Bone marrow (tissue), 2 donors: ENCODE data around the gene SLC1A2.

Experiments
- DNase-seq, 2 donors: peaks; one replicate each; lab custom pipeline; 2025; lab: John Stamatoyannopoulos, UW

The SLC1A2 gene

DNA sequence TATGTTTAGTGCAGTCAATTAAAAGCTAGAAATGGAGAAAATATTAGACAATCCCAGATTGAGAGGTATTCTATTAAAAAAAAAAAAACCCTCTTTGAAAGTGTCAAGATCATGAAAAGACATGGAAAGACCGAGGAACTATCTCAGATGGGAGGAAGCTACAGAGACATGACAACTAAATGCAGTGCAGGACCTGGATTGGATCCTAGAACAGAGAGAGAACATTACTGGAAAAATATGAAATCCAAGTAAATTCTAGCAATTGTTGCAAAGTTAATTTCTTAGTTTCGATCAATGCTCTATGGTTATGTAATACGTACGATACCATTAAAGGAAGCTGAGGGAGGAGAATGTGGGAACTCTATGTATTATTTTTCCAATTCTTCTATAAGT, 43.2 kb downstream of the SLC1A2 start:
- DNase-seq = no peak

DNA sequence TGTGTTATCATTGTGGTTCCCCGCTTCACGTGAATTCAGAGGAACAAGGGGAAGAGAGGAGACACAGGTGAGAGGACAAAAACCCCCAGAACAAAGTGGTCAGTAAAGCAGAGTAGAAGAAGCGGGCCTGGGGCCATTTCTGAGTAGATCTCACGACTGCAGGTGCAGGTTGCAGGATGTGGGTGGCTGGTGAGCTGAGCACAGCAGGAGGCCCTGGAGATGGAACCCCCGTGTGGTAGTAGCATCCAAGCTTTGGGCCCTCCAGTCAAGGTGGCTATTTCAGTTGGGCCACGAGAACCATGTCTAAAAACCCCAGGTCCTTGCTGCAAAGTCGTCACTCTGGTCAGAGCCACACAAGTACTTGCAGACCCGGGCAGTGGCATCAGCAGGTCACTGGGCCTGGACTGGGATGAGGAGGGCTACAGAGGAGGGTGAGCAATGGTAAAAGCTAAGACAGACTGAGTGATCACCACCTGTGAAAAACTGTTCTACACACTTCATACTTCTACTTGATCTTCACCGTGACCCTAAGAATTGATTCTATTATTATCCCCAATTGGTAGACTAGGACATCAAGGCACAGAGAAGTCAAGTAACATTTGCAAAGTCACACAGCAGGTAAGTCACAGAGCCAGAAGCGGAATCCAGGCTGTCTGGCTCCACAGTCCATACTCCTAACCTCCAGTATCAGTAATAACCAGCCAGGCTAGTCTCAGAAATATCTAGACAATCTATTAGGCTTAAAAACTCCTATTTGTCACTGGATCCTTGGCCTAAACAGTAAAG, 43.8 kb downstream of the SLC1A2 start:
- no peak for DNase-seq

DNA sequence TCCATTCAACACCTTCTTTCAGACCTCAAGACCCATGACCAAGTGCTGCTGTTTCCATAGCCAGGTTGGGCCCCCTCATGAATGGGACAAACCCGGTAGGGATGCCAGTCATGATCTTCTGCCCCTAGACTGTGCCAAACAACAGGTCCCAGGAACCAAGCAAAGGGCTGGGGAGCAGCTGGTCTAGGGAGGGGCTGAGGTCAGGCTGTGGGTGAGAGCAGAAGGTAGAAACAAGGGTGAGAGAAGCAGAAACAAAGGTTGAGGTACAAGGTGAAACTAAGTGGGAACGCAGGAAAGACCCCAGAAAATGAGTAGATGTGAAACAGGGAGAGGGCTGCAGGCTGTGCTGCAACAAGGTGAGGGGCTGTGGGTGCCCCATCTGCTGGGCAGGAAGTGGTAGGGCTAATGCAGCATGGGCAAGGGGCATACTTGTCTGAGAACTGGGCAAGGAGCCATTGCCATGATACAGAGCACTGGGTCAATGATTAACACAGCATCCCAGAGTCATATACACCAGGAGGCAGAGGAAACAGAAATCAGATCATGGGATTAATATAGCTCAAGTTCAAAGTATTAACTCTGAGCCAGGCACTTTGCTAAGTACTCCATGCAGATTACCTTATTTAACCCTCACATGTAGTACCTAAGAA, 45.9 kb downstream of the SLC1A2 start:
- no peak for DNase-seq

DNA sequence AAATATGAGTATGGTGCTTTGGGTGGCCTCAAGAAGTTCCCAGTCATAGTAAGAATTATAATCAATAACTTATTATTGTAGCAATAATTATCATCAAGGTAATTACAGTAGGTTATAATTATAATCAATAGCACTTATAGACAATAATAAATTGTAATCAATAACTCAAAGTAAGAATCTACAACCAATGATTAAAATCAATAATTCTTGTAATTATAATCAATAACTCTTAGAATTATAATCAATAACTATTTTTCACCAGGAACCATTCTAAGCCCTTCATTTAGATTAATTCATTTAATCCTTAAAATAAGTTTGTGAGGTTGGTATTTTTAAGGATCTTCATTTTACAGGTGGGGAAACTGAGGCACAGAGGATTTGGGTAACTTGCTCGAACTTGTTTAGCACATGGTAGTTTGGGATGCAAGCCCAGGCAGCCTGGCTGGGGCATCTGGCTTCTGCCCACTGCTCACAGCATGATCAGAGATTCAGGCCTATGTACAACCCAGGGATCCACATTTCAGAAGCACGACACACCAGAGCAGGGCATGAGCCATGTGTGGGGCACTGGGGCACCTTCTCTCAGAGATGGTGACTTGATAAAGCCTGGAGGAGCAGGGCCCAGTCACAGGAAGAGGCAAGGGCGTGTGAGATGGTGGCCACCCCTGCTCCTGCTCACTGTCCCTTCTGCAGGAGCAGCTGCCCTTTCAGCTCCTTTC, 46.6 kb downstream of the SLC1A2 start:
- no peak for DNase-seq

DNA sequence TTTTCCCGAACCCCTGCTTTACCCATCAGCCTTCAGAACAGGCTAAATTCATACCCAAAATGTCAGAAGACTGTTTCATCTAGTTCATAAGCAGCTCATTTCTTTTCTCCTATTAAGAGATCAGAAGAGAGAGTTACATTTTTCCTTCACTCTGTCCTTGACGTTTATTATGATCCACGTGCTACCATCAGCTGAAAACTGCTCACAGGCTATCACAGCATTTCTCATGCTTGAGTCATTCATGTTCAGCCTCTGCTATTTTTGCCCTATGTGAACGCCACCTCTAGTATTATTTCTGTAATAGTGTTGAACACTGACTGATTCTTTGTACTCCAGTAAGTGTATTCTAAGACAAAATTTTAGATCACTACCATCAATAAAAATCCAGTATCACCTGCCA, 51.9 kb downstream of the SLC1A2 start:
- no peak for DNase-seq

DNA sequence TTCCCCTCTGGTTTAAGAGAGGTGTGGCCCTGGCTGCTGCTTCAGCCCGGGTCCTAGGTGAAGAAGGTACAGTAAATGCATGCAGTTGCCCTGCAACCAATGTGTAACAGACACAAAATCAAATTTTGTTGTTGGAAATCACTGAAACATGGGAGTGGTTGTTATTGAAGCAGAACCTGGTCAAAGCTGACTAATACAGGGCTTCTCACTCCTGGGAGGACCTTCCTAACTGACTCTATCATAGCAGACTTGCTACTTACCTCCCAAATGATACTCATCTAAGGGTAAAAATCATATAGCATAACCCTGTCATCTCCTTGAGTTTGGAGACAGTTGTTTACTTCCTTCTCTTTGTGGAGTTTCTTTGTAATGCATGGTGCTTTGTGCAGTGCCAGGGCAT, 52.6 kb downstream of the SLC1A2 start:
- no peak for DNase-seq

DNA sequence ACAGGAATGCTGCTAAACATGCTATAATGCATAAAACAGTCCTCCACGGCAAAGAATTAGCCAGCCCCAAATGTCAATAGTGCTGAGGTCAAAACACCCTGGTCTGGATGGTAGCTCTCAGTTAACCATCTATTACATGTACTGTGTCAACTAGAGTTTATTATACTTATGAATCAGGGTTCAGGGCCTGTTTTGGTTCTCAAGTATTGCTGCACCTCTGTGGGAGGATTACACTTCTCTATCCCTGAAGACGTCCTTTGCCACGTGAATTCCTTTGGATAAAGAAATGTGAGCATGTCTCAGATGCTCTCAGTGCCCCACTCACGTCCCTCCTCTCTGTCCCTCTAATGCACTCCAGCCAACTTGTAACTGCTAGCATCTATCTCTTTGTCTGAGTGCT, 53.4 kb downstream of the SLC1A2 start:
- DNase-seq = no peak

DNA sequence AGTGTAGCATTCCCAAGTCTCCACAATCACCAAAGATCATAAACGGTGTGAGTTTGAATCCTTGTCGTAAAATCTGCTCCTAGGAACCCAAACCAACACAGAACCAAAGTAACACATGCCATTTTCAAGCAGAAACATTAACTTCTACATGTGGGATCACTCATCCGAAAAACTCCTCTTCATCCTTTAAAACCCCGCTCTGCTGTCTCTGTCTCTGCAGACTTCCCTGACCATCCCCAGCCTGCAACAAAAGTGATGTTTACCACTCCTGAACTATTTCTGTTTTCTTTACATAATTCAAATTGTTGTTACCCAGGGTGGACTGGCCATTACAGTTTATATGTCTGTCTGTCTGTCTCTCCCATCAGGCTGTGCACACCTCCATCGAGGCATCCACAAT, 54.0 kb downstream of the SLC1A2 start:
- no peak for DNase-seq

DNA sequence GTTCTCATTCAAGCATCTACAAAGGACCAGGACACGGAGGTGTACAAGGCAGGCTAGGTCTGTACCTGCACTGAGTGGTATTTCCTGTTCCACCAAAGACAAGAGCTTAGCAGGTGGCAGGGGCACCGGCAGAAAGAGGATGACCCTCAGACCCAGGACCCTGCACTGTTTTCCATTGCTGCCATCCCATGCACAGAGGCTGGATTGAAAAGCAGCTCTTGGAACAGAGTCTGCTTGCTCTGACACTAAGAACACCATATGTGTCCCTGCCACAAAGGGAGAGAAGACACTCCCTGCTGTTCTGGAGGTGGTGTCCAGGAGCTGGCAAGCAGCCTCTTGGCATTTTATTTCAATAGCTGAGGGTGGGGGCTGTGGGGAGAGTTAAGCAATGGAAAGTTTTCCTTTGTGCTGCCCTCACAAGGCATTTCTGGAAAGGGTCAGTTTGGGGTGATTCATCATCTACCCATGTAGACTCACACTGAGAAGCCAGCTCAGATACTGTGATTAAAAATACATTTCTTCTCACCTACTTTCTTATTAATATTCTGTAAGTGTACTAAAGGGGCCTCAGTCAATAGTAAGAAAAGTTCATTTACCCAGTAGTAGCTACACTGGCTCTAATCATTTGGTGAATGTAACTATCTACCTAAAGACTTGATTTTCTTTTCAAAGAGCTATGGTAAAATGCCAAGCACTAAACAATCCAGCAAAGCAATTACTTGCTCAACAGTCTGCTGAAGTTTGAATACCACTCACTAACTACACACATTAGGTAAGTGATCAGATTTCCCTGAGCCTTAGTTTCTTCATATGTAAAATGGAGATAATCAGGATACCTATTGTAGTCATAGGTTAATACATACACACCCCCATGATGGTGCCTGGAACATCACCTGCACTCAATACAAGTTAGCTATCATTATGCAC, 55.2 kb downstream of the SLC1A2 start:
- DNase-seq = no peak

DNA sequence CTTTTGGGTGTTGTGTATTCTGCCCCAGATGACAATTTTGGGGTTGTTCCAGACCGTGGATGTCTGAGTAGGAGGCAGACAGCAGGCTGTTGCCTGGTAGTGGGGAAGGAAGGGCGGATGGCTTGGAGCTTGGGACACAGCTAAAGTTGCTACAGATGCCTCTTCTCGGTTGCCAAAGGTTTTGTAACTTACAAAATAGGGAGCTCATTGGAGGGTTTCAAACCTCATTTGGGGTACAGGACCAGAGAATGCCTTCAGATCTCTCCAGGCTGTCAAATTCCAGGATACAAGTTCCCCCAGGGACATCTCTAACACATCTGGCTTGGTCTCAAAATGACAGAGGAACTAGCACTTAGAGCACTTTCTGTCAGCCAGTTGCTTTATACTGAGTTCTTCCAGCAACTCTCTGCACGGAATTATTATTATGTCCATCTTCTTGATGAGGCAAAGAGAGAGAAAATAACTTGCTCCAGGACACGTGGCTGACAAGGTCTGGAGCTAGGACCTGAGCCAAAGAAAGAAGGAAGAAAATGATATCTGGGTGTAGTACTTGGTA, 56.0 kb downstream of the SLC1A2 start:
- DNase-seq = no peak

DNA sequence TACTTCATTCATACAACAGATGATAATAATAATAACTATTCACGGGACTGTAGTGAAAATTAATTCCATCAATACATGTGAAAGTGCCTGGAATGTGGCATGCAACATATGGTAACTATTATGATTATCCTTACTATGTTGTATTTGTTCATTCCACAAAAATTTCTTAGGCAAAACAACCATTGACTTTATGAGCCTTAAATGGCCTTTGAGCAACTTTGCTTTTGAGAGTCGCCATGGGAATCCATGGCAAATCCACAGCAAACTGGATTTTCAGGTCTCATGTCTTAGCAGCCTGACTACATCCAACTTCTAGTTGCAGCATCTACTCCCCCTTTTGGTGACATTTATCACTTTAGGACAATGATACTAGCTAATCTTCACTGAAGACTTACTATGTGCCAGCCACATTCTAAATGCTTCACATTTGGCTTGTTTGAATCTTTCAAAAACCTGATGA, 56.8 kb downstream of the SLC1A2 start:
- no peak for DNase-seq

DNA sequence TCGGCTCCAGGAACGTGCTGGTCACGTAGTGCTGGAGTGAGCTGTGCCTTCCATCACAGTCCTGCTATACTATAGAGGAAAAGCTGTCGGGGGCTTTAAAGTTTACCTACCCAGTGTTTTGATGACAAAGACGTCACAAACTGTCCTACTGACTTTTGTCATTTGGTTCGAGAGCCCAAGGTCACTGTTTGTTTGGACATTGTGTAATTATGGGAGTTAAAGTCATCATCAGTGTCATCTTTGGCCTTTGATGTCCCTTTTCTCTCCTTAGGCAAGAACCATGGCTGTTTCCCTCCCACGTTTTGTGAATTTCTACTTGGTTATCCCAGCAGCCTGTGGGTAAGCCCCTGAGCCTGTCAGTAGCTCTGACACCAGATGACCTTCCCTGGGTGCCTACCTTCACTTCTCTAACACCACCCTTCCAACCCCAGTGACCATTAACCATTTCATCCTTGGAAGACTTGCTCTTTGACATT, 59.3 kb downstream of the SLC1A2 start:
- no peak for DNase-seq

DNA sequence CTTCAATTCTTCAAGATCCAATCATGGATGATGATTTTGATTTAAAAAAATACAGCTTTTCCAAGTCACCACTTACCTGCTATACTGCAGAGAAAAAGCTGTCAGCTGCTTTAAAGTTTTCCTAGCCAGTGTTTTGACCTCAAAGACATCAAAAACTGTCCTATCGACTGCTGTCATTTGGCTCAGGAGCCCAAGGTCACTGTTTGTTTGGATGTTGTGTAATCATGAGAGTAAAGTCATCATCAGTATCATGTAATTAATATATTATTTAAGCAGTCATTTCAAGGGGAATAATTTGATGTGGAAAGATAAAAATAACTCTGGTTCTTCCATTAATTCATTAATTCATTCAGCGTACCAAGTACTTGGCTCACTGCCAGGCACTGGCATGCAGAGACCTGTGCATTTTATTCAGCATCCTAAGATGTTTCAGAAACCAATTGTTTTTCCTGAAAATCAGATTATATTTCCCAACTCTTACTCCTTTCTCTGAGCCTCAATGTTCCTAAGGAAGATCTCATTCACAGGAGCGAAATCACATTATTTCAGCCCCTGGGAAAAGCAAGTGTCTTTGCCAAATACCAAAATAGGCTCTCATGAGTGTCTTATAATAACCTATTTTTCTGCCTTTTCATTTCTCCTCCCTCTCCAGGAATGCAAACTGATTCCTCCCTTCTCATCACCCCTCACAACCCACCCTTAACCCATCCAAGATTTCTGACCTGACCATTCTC, 59.9 kb downstream of the SLC1A2 start:
- no peak for DNase-seq

DNA sequence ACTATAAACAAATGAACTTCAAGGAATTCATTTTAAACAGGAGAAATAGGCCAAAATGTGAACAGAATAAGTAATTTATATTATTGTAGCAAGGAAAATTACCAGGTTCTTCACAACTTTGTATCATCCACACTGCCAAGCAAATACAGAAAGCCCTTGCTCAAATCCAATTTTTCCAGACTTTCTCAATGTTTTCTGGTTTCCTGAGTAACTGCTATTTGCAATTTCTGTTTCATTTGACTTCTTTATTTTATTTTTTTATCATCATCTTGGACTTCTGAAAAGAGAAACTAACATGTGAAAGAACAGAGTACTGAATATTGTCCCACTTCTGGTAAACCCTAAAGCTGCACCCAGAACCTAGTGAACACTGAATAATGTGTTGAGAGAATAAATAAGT, 61.0 kb downstream of the SLC1A2 start:
- DNase-seq = no peak

DNA sequence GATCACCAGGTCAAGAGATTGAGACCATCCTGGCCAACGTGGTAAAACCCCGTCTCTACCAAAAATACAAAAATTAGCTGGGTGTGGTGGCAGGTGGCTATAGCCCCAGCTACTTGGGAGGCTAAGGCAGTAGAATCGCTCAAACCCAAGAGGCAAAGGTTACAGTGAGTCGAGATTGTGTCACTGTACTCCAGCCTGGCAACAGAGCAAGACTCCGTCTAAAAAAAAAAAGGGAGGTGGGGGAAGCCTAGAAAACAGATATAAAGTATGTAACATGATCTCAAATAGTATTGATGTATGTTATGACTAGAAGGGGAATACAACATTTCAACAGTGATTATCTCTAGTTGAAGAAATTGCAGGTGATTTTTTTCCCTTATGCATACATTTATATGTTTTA, 61.4 kb downstream of the SLC1A2 start:
- no peak for DNase-seq

DNA sequence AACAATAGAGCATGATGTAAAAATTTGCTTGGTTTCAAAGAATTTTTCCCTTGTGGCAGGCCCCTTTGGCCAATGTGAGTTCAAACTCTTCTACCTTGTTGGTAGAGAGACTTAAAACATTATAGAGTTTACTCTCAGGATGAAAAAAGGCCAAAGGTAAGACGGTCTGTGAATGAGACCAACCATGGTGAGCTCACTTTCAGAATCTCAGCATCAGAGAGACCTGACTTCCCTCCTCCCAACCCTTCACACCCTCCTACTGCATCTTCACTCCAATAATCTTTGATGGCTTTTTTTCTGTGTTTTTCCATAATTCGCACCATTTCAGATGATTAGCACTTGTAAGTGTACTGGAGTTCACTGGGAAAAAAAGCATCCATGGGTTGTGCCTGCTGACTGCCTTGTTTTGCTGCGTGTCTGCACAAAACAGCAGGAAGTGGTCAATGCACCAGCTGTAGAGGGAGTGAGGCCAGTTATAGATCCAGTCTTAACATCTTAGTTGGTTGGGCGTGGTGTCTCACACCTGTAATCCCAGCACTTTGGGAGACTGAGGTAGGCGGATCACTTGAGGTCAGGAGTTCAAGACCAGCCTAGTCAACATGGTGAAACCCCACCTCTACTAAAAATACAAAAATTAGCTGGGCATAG, 64.1 kb downstream of the SLC1A2 start:
- DNase-seq = no peak

DNA sequence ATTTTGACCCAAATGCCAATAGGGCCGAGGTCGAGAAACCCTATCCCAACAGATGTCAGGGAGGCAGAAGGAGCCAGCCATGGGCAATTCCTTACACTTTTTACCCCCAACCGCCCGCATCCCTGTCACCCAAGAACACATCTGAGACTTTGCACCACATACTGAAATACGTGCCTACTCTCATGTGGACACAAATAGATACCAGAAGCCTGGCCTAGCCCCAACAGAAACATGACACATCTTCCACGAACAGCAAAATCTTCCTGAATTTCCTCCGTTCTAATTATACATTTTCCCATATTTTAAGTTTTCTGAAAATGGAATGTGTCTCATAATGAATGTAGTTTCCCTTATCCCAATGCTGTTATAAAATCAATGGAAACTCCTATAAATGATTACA, 64.7 kb downstream of the SLC1A2 start:
- no peak for DNase-seq

DNA sequence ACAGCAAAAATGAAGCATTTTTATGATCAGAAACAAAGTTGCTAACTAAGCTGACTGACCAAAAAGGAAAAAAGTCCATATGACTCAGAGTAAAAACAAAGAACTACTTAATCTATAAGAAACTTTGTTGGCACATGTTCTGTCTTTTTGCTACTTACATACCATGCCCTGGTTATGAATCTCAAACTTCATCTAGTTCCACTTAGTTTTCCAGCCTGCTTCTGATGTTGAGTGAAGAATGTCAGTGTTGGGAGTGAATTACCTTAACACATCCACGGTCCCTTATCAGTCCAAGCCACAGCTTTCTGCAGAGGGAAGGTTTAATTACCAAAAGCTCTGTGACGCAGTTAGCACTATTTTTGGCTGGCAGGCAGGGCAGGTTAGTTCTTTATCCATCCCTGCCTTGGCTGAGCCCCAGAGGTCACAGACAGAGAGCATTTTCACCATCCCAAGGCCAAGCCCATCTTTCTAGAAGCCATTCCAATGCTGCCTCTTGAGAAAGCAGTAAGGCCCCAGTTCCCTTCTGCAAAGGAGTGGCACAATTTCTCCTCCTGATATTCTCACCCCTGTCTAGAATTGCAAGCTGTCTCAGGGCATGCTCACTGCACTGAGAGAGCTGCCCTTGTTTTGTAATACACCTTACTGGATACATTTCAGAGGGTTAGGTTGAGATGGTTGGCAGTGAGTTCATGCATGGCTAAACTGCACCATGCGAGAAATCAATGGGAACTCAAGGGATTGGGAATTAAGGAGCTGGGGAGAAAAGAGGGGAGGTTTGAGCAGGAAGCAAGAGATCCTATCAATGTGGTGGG, 67.1 kb downstream of the SLC1A2 start:
- DNase-seq = no peak

DNA sequence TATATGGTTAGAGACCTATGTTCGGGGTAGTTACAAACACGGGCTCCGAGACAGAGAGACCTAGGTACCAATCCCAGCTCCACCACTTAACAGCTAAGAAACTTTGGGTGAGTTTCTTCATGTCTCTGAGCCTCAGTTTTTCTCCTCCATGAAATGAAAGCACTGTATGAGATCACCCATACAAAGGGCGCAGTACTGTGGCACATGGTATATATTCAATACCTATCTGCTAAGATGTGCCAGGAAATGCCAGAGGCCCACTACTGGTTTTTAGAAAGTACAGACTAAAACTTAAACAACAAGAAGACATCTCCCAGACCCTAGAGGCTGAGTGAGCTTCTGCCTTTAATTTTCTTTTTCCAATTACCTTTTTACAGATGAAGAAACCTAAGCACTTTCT, 69.5 kb downstream of the SLC1A2 start:
- DNase-seq = no peak
